Mesendoderm (in vitro differentiated cells): ENCODE data around the gene ACAA2.

ENCODE experiments used
- DNase-seq: peaks from one replicate; pipeline ENCODE4 v3.0.0; 2013
- H2AK5ac ChIP-seq: 2 replicates; pipeline ENCODE4 v1.6.1; 2013; ENCODE audit warnings: low read length, inconsistent platforms
- H2BK120ac ChIP-seq: 2 replicates; pipeline ENCODE4 v1.6.1; 2013; ENCODE audit warnings: low read depth, mild to moderate bottlenecking, low read length, moderate library complexity, mixed read lengths
- H2BK15ac ChIP-seq: replicated peaks from 2 replicates; pipeline ENCODE4 v1.6.1; 2013; ENCODE audit warnings: low read depth, mild to moderate bottlenecking, moderate library complexity
- H2BK5ac ChIP-seq: 2 replicates; pipeline ENCODE4 v1.6.1; 2013; ENCODE audit warnings: low read length, inconsistent platforms
- H3K18ac ChIP-seq: 2 replicates; pipeline ENCODE4 v1.6.1; 2013; ENCODE audit warnings: mild to moderate bottlenecking, low read length, mixed read lengths
- H3K23ac ChIP-seq: one replicate; pipeline ENCODE4 v1.6.1; 2013; ENCODE audit warnings: low read length
- H3K27ac ChIP-seq: 2 replicates; pipeline ENCODE4 v1.5.1; 2013; ENCODE audit warnings: low read depth, mild to moderate bottlenecking, inconsistent platforms, low read length, moderate library complexity
- H3K27me3 ChIP-seq: 2 replicates; pipeline ENCODE4 v1.6.1; 2013; ENCODE audit warnings: low read length, control low read depth, mild to moderate bottlenecking, inconsistent platforms; ENCODE audit not compliant: insufficient read depth, poor library complexity
- H3K36me3 ChIP-seq: 2 replicates; pipeline ENCODE4 v1.6.1; 2013; ENCODE audit warnings: low read length, inconsistent platforms; ENCODE audit not compliant: control insufficient read depth, insufficient read depth
- H3K4ac ChIP-seq: one replicate; pipeline ENCODE4 v1.6.1; 2013; ENCODE audit warnings: low read depth, mild to moderate bottlenecking, low read length, moderate library complexity
- H3K4me1 ChIP-seq: 2 replicates; pipeline ENCODE4 v1.6.1; 2013; ENCODE audit warnings: low read depth, low read length, inconsistent platforms; ENCODE audit not compliant: control insufficient read depth
- H3K4me2 ChIP-seq: 2 replicates; pipeline ENCODE4 v1.6.1; 2013; ENCODE audit warnings: low read length
- H3K4me3 ChIP-seq: 2 replicates; pipeline ENCODE4 v1.5.1; 2013; ENCODE audit warnings: mild to moderate bottlenecking, low read length
- H3K56ac ChIP-seq: one replicate; pipeline ENCODE4 v1.6.1; 2013; ENCODE audit warnings: low read length
- H3K79me1 ChIP-seq: 2 replicates; pipeline ENCODE4 v1.6.1; 2013; ENCODE audit warnings: low read length, inconsistent platforms
- H3K79me2 ChIP-seq: 2 replicates; pipeline ENCODE4 v1.6.1; 2013; ENCODE audit warnings: mild to moderate bottlenecking, low read length; ENCODE audit not compliant: control insufficient read depth, insufficient read depth
- H3K9ac ChIP-seq: 2 replicates; pipeline ENCODE4 v1.6.1; 2013; ENCODE audit warnings: low read length, inconsistent platforms
- H4K5ac ChIP-seq: one replicate; pipeline ENCODE4 v1.6.1; 2013; ENCODE audit warnings: low read length
- H4K8ac ChIP-seq: one replicate; pipeline ENCODE4 v1.6.1; 2013; ENCODE audit warnings: low read depth, mild to moderate bottlenecking, control low read depth, low read length, moderate library complexity
- WGBS: extraction: QIAGEN DNeasy Blood & Tissue Kit; methylation state at CpG from one replicate; pipeline ENCODE4 v1.1.7; 2013; ENCODE audit warnings: low lambda C conversion rate, missing lambda C conversion rate; ENCODE audit not compliant: insufficient coverage; ENCODE audit errors: extremely low coverage; 5-methylcytosine and 5-hydroxymethylcytosine counted together

The ACAA2 gene

GRCh38 chr18:49747876-49748275, 65.5 kb downstream of the ACAA2 start:
- peak; percentile 59 for DNase-seq
- no peak overlapping the region for H2AK5ac ChIP-seq
- no CpG with 5 or more reads among the region's 5 CpGs for WGBS
- H3K23ac ChIP-seq: no peak overlapping the region
- H3K27ac ChIP-seq: no peak overlapping the region
- no peaks in the 10 kb centered on the region for H3K79me1 ChIP-seq
- H3K4me1 ChIP-seq: no peaks in the 10 kb centered on the region
- H3K36me3 ChIP-seq: no peaks in the 10 kb centered on the region
- H3K9ac ChIP-seq: no peak overlapping the region
- H2BK15ac ChIP-seq: no peak overlapping the region
- H3K56ac ChIP-seq: no peak overlapping the region
- no peak overlapping the region for H2BK120ac ChIP-seq
- no peak overlapping the region for H4K5ac ChIP-seq
- no peak overlapping the region for H3K4me3 ChIP-seq
- H4K8ac ChIP-seq: no peak overlapping the region
- no peak overlapping the region for H3K4me2 ChIP-seq
- H3K18ac ChIP-seq: no peak overlapping the region
- no peak overlapping the region for H3K4ac ChIP-seq
- no peaks in the 10 kb centered on the region for H3K27me3 ChIP-seq
- no peak overlapping the region for H2BK5ac ChIP-seq
- no peaks in the 10 kb centered on the region for H3K79me2 ChIP-seq

- no peaks in the 10 kb centered on the region for H3K79me2 ChIP-seq
Measured at GRCh38 chr18:49745045-49746014, 68.0 kb downstream of the ACAA2 start.

GRCh38 chr18:49744376-49745008, 68.8 kb downstream of the ACAA2 start:
- no peak overlapping the region for H3K56ac ChIP-seq
- no peak overlapping the region for H2AK5ac ChIP-seq
- no peak overlapping the region for H3K9ac ChIP-seq
- H3K18ac ChIP-seq: no peak overlapping the region
- H2BK15ac ChIP-seq: no peak overlapping the region
- no peak overlapping the region for H4K8ac ChIP-seq
- no peak overlapping the region for H3K27ac ChIP-seq
- no peak overlapping the region for H3K4me3 ChIP-seq
- H3K27me3 ChIP-seq: no peaks in the 10 kb centered on the region
- H3K4me1 ChIP-seq: no peaks in the 10 kb centered on the region
- no peaks in the 10 kb centered on the region for H3K36me3 ChIP-seq
- no peak overlapping the region for H3K23ac ChIP-seq
- H4K5ac ChIP-seq: no peak overlapping the region
- H2BK5ac ChIP-seq: no peak overlapping the region
- no peak overlapping the region for H3K4me2 ChIP-seq
- no peak overlapping the region for H3K4ac ChIP-seq
- no CpG with 5 or more reads among the region's 8 CpGs for WGBS
- no peaks in the 10 kb centered on the region for H3K79me2 ChIP-seq
- no peak for DNase-seq
- H2BK120ac ChIP-seq: no peak overlapping the region
- H3K79me1 ChIP-seq: no peaks in the 10 kb centered on the region

More at GRCh38 chr18:49745045-49746014, 68.0 kb downstream of the ACAA2 start:
- WGBS: no CpG with 5 or more reads among the region's 11 CpGs
- no peak for DNase-seq
- no peak overlapping the region for H2BK120ac ChIP-seq
- no peak overlapping the region for H2BK15ac ChIP-seq
- no peak overlapping the region for H3K18ac ChIP-seq
- no peak overlapping the region for H3K4me2 ChIP-seq
- H3K56ac ChIP-seq: no peak overlapping the region
- no peak overlapping the region for H3K23ac ChIP-seq
- H4K8ac ChIP-seq: no peak overlapping the region
- no peak overlapping the region for H3K4ac ChIP-seq
- H2BK5ac ChIP-seq: no peak overlapping the region
- no peaks in the 10 kb centered on the region for H3K79me1 ChIP-seq
- H3K27ac ChIP-seq: no peak overlapping the region
- H3K9ac ChIP-seq: no peak overlapping the region
- H3K27me3 ChIP-seq: no peaks in the 10 kb centered on the region
- H2AK5ac ChIP-seq: no peak overlapping the region
- no peak overlapping the region for H3K4me3 ChIP-seq
- no peaks in the 10 kb centered on the region for H3K4me1 ChIP-seq
- H3K36me3 ChIP-seq: no peaks in the 10 kb centered on the region
- no peak overlapping the region for H4K5ac ChIP-seq

- Histone ChIP-seq H4K8ac (no peak overlapping the region), H4K5ac (no peak overlapping the region), H2AK5ac (peak overlapping the region; percentile 30), H3K23ac (no peak overlapping the region), H3K4me3 (no peak overlapping the region), H3K27me3 (no peaks in the 10 kb centered on the region), H3K4me2 (no peak overlapping the region), H3K36me3 (no peaks in the 10 kb centered on the region), H2BK120ac (no peak overlapping the region), H3K9ac (no peak overlapping the region), H3K4me1 (no peaks in the 10 kb centered on the region), H2BK15ac (no peak overlapping the region), H3K27ac (no peak overlapping the region), H3K4ac (no peak overlapping the region), H3K79me1 (no peaks in the 10 kb centered on the region), H3K56ac (peak overlapping the region; percentile 34), H2BK5ac (no peak overlapping the region), H3K18ac (no peak overlapping the region), H3K79me2 (no peaks in the 10 kb centered on the region)
- no CpG with 5 or more reads among the region's 5 CpGs for WGBS
- no peak for DNase-seq
Measured at GRCh38 chr18:49743117-49743567, 70.2 kb downstream of the ACAA2 start.

GRCh38 chr18:49742316-49743116, 70.8 kb downstream of the ACAA2 start:
- H2BK15ac ChIP-seq: no peak overlapping the region

More at GRCh38 chr18:49742316-49743116, 70.8 kb downstream of the ACAA2 start:
- no peaks in the 10 kb centered on the region for H3K27me3 ChIP-seq
- H3K79me2 ChIP-seq: no peaks in the 10 kb centered on the region
- no peak overlapping the region for H3K56ac ChIP-seq
- no peaks in the 10 kb centered on the region for H3K36me3 ChIP-seq
- no peak overlapping the region for H3K4me3 ChIP-seq
- no peak overlapping the region for H3K4ac ChIP-seq
- H3K4me1 ChIP-seq: no peaks in the 10 kb centered on the region
- no peak overlapping the region for H3K18ac ChIP-seq
- WGBS: 100% methylated on average over 1 of the region's 4 CpGs
- H3K9ac ChIP-seq: no peak overlapping the region
- no peak overlapping the region for H4K5ac ChIP-seq
- H4K8ac ChIP-seq: no peak overlapping the region
- H2BK5ac ChIP-seq: no peak overlapping the region
- no peaks in the 10 kb centered on the region for H3K79me1 ChIP-seq
- no peak overlapping the region for H3K23ac ChIP-seq
- no peak overlapping the region for H3K27ac ChIP-seq
- H2BK120ac ChIP-seq: no peak overlapping the region
- no peak overlapping the region for H2AK5ac ChIP-seq
- H3K4me2 ChIP-seq: no peak overlapping the region
- no peak for DNase-seq
